SHP77 (cell line): ENCODE measurements around the gene OTOA.
"Not testable (repeated sequence)": the region's sequence is repeated elsewhere in the genome, so short reads cannot be mapped to it uniquely, and the experiment has no call there.

ENCODE experiments used
- DNase-seq, 2 experiments: peaks; one replicate each; lab custom pipeline; 2025; lab: John Stamatoyannopoulos, UW

Gene OTOA

DNA sequence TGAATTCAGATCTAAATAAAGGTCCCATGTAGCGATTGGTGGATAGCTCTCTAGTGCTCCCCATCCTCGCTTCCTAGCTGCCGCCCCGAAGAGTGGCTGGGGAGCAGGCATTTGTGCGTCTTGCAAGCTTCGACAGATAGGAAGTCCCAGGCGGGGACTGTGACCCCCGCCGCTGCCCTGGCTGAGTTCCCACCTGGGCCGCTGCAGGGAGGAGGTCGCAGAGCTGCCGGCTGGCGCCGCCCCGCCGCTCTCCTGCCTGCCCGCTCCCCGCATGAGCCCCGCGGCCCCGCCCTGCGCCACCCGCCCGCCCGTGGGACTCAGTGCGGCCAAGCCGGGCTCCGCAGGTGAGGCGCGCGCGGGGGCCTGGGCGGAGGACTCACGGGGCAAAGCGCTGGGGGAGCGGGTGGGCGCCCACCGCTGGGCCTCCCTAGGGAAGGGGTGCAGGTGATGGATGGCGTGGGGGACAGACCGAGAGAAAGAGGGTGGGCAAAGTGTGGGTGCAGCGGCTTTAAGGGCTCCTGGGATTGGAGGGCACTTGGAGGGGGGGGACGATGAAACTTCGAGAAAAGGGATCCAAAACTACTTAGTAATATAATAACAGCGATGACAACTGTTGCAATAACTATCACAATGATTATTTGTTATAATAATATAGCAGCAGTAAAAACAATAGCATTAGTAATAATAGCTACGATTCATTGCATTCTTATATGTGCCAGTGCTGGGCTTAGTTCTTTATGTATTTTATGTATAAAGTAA, at the start of gene OTOA:
TSS of gene OTOA (plus strand) at position 80 of the 759 bp plus-strand sequence. CDS start 14,547 bp downstream, outside the sequence.
- DNase-seq: no peak

DNA sequence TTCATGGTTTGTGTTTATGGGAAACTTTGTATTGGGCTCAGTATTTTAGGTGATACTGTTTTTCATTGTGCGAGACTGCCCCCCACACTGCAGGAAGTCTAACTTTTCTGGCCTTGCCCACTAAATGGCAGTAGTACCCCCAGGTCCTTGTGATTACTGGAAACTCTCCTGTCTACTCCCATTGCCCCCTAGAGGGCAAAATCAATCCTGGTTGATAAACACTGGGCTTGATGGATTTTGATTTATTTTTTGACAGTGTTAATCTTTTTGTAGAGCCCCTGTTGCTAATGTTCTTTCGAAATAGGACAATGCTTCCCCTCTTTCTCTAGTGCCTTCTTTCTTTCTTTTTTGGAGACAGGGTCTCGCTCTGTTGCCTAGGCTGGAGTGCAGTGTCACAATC, 48.9 kb upstream of the OTOA start:
- DNase-seq: no peak

DNA sequence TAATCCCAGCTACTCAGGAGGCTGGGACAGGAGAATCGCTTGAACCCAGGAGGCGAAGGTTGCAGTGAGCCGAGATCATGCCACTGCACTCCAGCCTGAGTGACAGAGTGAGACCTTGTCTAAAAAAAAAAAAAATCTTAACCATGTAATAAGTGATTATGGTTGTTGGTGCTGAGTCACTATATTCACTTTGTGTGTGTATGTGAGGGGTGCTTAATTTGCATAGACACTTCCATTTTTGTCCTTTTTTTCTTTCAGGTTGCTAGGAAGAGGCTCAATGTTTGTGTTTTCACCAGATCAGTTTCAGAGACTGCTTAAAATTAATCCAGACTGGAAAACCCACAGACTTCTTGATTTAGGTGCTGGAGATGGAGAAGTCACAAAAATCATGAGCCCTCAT, 46.2 kb upstream of the OTOA start:
- DNase-seq: no peak

DNA sequence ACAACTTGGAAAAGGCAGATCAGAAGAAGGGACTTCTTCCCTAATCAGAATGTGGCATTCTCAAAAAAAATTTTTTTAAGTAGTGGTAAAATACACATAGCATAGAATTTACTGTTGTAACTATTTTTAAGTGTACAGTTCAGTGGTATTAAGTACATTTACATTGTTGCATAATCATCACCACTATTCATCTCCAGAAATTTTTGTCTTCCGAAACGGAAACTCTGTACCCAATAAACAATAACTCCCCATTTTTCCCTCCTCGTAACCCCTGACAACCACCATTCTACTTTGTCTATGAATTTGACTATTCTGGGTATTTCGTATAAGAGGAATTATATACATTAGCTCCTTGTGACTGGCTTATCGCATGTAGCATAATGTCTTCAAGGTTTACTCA, 45.5 kb upstream of the OTOA start:
- DNase-seq: no peak

DNA sequence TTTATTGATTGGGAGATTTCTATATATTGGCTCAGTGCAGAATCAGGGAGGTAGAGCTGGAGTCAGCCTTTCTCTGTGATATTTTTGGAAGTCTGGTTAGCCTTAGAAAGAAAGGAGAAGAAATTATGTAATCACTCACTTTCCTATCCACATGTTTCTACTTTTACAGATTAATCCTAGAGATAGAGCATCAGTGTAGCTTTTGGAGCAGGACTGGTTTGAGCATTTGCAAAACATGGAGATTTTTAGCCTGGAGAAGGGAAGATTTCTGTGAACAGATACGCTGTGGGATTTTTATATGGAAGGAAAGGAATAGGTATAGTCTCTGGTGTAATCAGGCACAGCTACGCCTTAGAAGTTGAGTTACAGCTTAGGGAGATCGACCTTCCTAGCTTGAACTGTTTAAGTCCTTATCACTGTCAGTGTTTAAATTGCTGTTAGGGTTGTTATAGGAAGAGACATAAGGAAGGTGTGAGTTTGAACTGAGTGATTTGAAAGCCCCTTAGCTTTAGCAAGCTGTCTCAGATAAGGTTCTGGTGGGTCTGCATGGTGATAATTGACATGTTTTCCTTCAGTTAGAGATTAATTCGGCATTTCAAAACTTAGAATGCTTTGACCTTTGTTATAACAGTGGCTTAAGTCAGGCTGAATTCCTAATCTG, 43.9 kb upstream of the OTOA start:
- no peak for DNase-seq

DNA sequence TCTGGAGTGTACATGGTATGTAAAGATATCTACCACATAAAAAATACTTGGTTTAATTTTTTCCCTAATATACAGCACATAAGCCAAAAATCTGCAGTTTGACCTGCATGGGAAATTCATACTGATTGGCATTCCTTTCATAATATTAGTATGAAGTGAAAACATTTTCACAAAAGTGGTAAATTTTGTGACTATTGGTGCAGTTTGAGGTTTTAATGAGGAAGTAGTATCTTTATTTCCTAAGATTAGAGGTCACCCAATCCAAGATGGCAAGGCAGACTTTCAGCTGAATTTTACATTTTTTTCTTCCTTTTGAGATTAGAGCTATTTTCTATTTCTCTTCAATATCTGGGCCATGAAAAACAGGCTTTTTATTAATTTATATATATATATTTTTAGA, 43.2 kb upstream of the OTOA start:
- DNase-seq: no peak

DNA sequence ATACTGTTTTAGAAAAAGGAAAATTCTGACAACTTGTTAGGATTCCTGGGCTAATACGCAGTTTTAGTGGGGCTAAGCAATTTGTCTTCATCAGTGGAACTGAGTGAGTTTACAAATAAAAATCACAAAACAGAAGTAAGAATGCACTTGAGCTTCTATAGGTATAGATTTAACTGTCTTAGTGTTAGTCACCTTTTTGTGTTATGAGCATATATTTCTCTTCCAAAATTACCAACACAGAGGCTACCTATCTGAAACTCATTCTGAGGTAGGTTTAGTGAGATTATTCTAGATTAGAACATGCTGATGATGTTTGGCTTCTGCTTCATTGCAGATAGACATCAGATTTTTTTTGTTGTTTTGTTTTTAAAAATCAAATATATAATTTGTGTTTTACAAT, 41.2 kb upstream of the OTOA start:
- DNase-seq: no peak

DNA sequence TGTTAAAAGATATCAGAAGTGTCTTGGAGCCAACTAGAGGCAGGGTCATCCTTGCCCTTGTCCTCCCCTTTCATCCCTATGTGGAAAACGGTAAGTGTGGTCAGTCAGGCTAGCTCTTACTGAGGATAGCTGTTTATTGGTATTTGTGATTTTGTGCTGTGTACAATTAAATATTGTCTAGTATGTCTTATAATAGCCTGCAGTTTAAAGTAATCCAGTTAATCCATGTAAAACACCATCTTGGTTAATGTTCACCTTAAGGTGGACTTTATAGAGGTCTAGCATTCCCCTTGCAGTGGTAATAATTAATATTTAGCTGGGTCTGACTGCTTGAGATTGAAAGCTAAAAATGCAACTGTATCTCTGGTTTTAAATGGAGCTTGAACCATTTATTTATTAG, 38.7 kb upstream of the OTOA start:
- DNase-seq: no peak

DNA sequence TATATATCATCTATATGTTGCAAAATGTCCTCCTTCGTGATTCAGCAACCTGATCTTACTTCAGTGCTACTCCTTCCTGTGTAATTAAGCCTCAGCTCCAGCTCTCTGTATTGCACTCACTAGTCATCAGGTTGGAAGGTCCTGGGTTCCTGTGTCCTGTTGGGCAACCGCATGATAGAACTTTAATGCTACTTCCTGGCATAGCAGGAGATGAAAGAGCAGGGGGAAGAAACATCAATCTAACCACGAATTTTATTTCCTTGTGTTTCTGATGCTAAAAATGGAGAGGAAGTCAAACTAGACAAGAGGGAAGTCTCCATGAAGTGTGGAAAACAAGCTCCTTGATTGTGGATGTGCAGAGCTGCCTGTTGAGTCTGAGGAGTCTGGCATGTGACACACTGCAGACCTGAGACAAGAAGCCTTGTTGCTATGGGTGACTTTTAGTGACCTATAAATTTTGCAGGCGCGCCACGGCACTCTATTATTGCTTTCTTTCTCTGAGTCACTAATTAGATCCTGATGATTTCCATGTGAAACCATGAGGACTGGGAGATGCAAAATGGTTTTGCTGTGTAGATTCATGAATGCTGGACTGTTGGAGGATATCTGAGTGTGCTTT, 37.0 kb upstream of the OTOA start:
- DNase-seq: no peak

DNA sequence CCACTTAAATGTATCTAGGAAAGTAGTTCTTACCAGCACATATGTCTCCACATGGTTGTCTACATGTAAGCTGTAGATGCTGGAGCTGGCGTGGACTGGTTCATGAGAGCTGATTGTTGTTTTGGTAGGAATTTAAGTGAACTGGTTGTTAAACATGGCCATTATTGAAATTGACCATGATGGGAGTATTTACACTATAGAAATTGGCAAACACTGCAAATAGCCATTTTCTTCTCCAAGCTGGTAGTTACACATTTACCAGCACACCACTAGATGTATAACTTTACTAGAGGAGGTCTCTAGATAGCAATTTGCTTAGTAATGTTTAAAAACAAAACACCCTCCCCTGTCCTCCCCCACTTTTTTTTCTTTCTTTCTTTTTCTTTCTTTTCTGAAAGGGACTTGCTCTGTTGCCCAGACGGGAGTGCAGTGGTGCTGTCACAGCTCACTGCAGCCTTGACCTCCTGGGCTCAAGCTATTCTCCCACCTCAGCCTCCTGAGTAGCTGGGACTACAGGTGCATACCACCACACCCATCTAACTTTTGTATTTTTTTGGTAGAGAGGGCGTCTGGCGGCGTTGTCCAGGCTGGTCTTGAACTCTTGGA, 35.5 kb upstream of the OTOA start:
- DNase-seq: no peak

DNA sequence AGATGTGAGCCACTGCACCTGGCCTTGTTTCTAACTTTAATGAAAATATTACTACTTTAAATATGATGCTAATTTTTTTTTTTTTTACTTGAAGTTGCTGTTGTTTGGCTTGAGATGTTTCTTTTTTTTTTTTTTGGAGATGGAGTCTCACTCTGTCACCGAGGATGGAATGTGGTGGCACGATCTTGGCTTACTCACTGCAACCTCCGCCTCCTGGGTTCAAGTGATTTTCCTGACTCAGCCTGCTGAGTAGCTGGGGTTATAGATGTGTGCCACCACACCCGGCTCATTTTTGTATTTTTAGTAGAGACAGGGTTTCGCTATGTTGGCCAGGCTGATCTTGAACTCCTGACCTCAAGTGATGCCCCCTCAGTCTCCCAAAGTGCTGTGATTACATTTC, 35.0 kb upstream of the OTOA start:
- no peak for DNase-seq

DNA sequence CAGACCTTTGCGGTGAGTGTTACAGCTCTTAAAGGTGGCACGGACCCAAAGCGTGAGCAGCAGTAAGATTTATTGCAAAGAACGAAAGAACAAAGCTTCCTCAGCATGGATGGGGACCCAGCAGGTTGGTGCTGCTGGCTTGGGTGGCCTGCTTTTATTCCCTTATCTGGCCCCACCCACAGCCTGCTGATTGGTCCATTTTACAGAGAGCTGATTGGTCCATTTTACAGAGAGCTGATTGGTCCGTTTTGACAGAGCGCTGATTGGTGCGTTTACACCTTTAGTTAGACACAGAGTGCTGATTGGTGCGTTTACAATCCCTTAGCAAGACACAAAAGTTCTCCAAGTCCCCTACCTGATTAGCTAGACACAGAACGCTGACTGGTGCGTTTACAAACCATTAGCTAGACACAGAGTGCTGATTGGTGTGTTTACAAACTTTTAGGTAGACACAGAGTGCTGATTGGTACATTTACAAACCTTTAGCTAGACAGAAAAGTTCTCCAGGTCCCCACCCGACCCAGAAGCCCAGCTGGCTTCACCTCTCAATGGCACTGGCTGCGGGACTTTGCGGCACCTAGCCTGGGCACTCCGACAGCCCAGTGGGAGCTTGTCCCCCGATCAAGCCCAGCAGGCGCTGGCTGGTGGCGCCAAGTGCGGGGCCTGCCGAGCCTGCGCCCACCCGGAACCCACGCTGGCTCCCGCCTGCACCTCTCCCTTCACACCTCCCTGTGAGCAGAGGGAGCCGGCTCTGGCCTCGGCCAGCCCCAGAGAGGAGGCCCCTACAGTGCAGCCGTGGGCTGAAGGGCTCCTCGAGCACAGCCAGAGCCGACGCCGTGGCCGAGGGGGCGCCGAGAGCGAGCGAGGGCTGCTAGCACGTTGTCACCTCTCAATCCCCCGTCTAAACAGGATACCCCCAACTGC, 33.9 kb upstream of the OTOA start:
- not testable (repeated sequence) for DNase-seq

DNA sequence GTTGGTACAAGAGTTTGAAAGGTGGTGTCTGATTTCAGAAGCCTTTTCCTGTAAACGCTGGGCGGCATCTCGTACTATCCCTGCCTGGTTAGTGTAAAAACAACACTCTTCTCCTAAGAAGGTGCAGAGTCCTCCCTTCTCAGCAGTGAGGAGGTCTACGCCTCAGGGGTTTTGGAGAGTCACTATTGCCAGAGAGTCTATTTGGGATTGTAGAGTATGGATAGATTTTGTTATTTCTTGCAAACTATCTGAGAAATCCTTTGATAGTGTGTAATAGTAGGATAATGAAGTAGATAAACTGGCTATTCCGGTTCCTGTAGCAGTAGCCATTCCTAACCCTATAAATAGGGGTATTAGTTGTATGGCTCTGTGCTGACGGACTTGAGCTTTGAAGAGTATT, 32.9 kb upstream of the OTOA start:
- DNase-seq: not testable (repeated sequence)

DNA sequence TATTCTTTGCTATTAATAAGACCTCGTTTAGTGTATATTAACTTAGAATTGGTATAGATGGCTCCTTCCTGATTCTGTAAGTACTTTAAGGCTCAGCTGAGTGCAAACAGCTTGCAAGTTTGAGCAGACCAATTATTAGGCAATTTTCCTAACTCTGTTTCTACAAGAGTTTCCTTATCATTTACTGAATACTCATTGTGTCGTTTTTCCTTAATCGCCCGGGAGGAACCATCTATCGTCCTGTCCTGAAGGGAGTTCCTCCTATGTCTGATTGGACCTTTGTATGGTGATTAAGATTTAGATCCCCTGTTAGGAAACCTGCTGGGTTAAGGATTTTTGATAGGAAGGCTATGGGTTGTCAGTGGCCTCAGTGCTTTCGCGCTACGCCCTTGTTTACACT, 32.4 kb upstream of the OTOA start:
- not testable (repeated sequence) for DNase-seq

DNA sequence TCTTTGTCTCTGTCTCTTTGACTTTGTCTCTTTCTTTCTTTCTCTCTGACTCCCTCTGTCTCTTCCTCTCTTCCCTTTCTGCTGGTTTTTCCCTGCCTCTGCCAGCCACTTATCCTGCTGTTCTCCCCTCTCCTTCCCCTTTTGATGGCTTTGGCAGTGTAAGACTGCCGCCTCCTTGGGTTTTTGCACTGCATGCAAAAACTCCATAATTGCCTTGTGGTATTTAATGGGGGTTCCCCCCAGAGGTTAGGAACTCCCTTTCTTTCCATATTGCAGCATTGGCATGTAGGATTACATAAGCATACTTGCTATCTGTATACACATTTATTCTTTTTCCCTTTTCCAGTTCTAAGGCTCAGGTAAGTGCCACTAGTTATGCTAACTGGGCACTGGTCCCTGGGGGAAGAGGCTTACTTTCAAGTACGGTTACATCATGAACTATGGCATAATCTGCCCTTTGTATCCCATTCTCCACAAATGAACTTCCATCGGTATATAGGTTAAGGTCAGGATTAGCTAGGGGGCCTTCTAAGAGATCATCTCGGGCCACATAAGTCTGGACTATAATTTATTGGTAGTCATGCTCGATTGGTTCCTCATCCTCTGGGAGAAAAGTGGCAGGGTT, 31.7 kb upstream of the OTOA start:
- DNase-seq: not testable (repeated sequence)

DNA sequence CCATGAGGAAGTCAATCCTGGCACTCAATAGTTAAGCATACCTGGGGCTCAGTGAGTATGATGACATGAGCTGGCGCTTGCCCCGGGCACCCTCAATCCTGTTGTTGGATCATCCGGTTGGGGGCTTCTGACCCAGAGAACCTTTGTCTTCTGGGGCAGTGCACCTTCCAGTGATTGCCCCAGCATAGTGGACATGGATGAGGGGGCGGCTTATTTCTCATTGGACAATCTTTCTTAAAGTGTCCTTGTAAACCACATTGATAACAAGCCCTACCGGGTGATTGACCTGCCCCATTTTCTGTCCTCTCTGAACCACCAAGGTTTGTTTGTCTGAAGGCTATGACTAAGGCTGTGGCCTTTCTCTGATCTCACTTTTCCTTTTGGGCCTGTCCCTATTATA, 29.6 kb upstream of the OTOA start:
- no peak for DNase-seq

DNA sequence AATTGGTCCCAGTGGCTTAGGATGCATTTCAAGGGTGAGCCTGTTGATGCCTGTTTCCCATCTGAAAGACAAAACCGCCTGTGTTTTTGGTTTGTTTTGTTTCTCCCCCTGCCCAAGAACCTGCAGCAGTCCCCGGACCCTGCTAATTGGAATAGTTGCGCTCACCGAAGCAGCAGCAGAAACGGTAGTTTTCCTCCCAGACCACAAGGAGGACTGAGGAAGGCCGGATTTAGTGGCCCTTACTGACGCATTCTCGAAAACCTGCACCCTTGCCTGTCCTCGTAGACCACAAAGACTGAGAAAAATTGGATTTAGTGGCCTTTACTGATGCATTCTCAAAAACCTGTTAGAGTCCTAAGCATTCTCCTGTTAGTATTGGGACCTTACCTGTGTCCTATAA, 28.1 kb upstream of the OTOA start:
- not testable (repeated sequence) for DNase-seq

DNA sequence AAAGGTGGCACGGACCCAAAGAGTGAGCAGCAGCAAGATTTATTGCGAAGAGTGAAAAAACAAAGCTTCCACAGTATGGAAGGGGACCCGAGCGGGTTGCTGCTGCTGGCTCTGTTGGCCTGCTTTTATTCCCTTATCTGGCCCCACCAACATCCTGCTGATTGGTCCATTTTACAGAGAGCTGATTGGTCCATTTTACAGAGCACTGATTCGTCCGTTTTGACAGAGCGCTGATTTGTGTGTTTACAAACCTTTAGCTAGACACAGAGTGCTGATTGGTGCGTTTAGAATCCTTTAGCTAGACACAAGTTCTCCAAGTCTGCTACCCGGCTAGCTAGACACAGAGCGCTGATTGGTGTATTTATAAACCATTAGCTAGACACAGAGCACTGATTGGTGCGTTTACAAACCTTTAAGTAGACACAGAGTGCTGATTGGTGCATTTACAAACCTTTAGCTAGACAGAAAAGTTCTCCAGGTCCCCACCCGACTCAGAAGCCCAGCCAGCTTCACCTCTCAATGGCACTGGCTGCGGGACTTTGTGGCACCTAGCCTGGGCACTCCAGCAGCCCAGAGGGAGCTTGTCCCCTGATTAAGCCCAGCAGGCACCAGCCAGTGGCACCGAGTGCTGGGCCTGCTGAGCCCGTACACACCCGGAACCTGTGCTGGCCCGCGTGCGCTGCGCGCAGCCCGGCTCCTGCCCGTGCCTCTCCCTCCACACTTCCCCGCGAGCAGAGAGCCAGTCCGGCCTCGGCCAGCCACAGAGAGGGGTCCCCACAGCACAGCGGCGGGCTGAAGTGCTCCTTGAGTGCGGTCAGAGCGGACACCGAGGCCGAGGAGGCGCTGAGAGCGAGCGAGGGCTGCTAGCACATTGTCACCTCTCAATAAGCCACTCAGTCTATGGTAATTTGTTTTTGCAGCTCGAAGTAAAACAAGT, 26.5 kb upstream of the OTOA start:
- no peak for DNase-seq

DNA sequence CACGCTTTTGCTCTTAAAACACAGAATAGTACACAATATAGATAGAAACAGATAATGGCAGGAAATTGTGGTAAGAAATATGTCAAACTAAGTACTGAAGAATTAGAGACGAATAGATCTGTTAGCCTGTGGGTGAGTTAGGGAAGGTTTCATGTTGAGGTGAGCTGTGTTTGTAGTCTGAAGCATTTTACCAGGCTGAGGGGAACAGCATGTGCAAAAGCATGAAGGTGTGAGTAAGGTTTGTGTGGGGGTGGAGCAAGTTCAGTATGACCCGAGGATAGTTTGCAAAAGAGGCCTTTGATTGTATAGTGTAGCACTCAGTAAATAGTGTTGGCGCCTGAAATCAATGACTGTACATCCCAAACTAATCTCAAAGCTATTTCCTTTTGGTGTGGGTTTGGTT, 25.2 kb upstream of the OTOA start:
- DNase-seq: no peak

DNA sequence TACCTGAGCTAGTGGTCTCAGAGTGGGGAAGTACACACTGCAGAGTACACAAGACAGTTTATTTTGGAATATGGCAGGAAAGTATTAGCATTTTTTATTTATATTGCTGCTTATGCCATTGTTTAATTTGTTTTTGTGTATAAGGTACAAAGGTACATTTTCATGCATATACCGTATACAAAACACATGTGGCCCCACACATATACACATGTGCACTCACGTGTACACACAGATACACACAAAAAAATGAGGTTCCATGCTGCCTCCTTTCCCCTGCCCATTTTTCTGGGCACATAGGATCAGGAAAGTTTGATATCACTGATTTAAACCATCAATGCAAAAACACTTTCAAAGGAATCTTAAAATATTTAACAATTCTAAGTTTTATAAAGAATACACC, 24.3 kb upstream of the OTOA start:
- no peak for DNase-seq
